NT2/D1 (cell line): ENCODE measurements around the gene CPD.

Source experiments
- YY1 ChIP-seq: IDR thresholded peaks from 2 replicates; pipeline ENCODE4 v1.6.1; 2011; ENCODE audit not compliant: insufficient read length, insufficient read depth
- ZNF274 ChIP-seq: IDR thresholded peaks from 2 replicates; pipeline ENCODE4 v1.6.1; 2011; ENCODE audit warnings: mild to moderate bottlenecking, low read depth, low read length

GRCh38 chr17:30482555-30482954 lies 103.8 kb downstream of the CPD start:
- TF ChIP-seq YY1 (no peak), ZNF274 (no peak)
